ENCODE results near the gene HTR3C. TPM values are rescaled to one million over a fixed set of nuclear protein-coding genes. Genes with fewer than 3 reads are reported as not detected.

Gene HTR3C
- total RNA-seq, 4 donors from 2014 or later, result not detected

DNA sequence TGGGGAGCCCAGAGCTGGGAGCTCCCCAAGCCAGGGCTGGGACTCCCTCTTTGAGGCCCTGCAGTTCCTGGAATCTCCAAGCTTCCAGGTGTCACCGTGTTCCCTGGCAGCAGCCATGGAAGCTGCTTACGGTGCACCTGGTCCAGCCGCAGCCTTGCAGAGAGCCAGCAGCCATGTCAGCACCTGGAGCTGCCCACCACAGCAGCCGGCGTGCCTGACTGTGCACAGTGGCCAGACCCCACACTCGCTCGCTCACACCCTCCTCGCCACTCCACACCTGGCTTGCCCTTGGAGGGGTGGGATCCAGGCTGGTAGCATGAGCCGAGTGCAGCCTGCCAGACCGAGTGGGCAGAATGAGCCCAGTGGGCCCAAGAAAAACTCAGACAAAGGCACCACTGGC lies 29.2 kb downstream of the HTR3C start:
- no peak for ATAC-seq
- Histone ChIP-seq H3K4me1 (no peaks in the 10 kb centered on the region), H3K27ac (no peak overlapping the region), H3K27me3 (no peaks in the 10 kb centered on the region), H3K4me3 (no peak overlapping the region), H3K9me3 (no peaks in the 10 kb centered on the region), H3K36me3 (no peaks in the 10 kb centered on the region)
- TF ChIP-seq POLR2A (IDR thresholded peaks at IDR 0.05) (no peak), CTCF (IDR thresholded peaks at IDR 0.05 in 4 of 5, conservative IDR thresholded peaks at IDR 0.05 in 1 of 5) (no peak)
- in situ Hi-C loops (cut with MboI; ENCODE audit: low sequenced_read_pairs in 4 of 4) (no loop called here), intact Hi-C loops (cut with DNase I; ENCODE audit: low total_unique reads) (no loop called here)
- DNase-seq, result no peak

DNA sequence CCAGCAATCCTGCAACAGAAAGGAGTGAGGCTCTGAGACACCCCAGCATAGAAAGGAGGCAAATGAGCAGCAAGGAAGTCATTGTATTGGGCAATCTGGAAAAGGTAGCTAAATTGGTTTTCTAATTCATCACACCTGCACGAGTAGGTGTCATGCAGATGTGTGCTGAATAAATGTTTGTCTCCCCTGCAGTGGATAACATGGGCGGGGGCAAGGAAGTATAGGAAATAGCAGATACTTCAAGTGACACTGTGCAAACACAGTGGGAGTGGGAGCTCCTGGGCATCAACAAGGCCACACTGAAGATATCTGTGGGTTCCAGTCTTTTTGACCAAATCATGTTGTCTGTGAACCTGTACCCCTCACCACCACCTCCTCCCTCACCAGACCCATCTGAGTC lies 29.6 kb downstream of the HTR3C start:
- no peak overlapping the region for H3K27ac ChIP-seq
- no peaks in the 10 kb centered on the region for H3K9me3 ChIP-seq
- in situ Hi-C loops (cut with MboI; ENCODE audit: low sequenced_read_pairs in 4 of 4) (no loop called here), intact Hi-C loops (cut with DNase I; ENCODE audit: low total_unique reads) (no loop called here)
- ATAC-seq, result no peak
- no peak overlapping the region for H3K4me3 ChIP-seq
- H3K4me1 ChIP-seq, result no peaks in the 10 kb centered on the region
- TF ChIP-seq POLR2A (IDR thresholded peaks at IDR 0.05) (no peak), CTCF (IDR thresholded peaks at IDR 0.05 in 4 of 5, conservative IDR thresholded peaks at IDR 0.05 in 1 of 5) (no peak)
- no peaks in the 10 kb centered on the region for H3K36me3 ChIP-seq
- DNase-seq, result no peak
- no peaks in the 10 kb centered on the region for H3K27me3 ChIP-seq

- H3K27me3 ChIP-seq, result no peaks in the 10 kb centered on the region
- in situ Hi-C loops (cut with MboI; ENCODE audit: low sequenced_read_pairs in 4 of 4), result no loop called here
- ATAC-seq, result no peak
These were observed 32.6 kb downstream of the HTR3C start for GRCh38 chr3:184085389-184085852.

GRCh38 chr3:184092199-184092598 lies 39.4 kb downstream of the HTR3C start:
- intact Hi-C loops (cut with DNase I; ENCODE audit: low total_unique reads) (no loop called here), in situ Hi-C loops (cut with MboI; ENCODE audit: low sequenced_read_pairs in 4 of 4) (no loop called here)
- Histone ChIP-seq H3K27me3 (peaks cover 0 to 8% (median 0%) of the 10 kb centered on the region in 3 donors), H3K4me3 (peak overlapping the region in 1 of 4 donors; percentile 2), H3K9me3 (peaks cover 0 to 11% (median 0%) of the 10 kb centered on the region in 3 donors), H3K27ac (no peak overlapping the region), H3K4me1 (no peaks in the 10 kb centered on the region), H3K36me3 (no peaks in the 10 kb centered on the region)
- TF ChIP-seq POLR2A (IDR thresholded peaks at IDR 0.05) (no peak), CTCF (IDR thresholded peaks at IDR 0.05 in 4 of 5, conservative IDR thresholded peaks at IDR 0.05 in 1 of 5) (no peak)
- DNase-seq, result no peak
- ATAC-seq, result no peak

More at GRCh38 chr3:184085389-184085852, 32.6 kb downstream of the HTR3C start:
- Histone ChIP-seq H3K27ac (no peak overlapping the region), H3K36me3 (no peaks in the 10 kb centered on the region), H3K9me3 (no peaks in the 10 kb centered on the region), H3K4me3 (no peak overlapping the region), H3K4me1 (no peaks in the 10 kb centered on the region)
- no peak for DNase-seq
- no peak for TF ChIP-seq CTCF (IDR thresholded peaks at IDR 0.05 in 4 of 5, conservative IDR thresholded peaks at IDR 0.05 in 1 of 5)
- no peak for TF ChIP-seq POLR2A (IDR thresholded peaks at IDR 0.05)
- intact Hi-C loops (cut with DNase I; ENCODE audit: low total_unique reads), result no loop called here

DNA sequence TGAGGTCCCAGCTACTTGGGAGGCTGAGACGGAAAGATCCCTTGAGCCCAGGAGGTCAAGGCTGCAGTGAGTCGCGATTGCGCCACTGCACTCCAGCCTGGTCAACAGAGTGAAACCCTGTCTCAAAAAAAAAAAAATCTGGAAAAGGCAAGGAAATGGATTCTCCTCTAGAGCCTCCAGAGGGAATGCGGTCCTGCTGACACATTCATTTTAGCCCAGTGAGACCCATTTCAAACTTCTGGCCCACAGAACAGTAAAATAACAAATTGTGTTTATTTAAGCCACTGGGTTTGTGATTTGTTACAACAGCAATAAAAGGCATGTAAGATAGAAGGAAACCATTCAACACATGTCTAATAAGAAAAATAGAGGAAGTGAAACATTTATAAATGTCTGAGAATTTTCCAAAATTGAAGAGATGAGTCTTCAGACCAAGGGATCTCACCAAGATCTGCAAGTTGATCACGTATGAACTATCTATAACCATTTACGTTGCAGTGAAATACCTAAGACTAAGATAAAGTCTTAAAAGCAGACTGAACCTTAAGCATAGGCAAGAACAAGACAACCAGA lies 44.0 kb downstream of the HTR3C start, which contains the start of gene HTR3E:
TSS of gene HTR3E (plus strand) at position 254 of the 573 bp plus-strand sequence. CDS start 466 bp downstream, outside the sequence.
- in situ Hi-C loops (cut with MboI; ENCODE audit: low sequenced_read_pairs in 4 of 4), result no loop called here
- intact Hi-C loops (cut with DNase I; ENCODE audit: low total_unique reads), result no loop called here
- no peak for DNase-seq
- H3K27ac ChIP-seq, result no peak within 1 kb of the TSS
- H3K27me3 ChIP-seq, result peaks cover 0 to 15% (median 11%) of the 10 kb centered on the region in 3 donors
- H3K36me3 ChIP-seq, result no peaks in the 10 kb centered on the region
- ATAC-seq, result no peak
- TF ChIP-seq POLR2A (IDR thresholded peaks at IDR 0.05) (no peak), CTCF (IDR thresholded peaks at IDR 0.05 in 4 of 5, conservative IDR thresholded peaks at IDR 0.05 in 1 of 5) (no peak)
- peaks cover 0 to 9% (median 0%) of the 10 kb centered on the region in 3 donors for H3K9me3 ChIP-seq
- no peaks in the 10 kb centered on the region for H3K4me1 ChIP-seq
- H3K4me3 ChIP-seq, result no peak within 1 kb of the TSS
